CD14-positive monocyte (primary cell): ENCODE measurements around the gene TES. TPM values are rescaled to one million over a fixed set of nuclear protein-coding genes. Genes with fewer than 3 reads are reported as not detected.
"Not testable (repeated sequence)": the region's sequence is repeated elsewhere in the genome, so short reads cannot be mapped to it uniquely, and the experiment has no call there.

ENCODE experiments used
- DNase-seq, 3 donors: peaks; one replicate each; pipeline ENCODE4 v3.0.0-alpha.2; 2011 to 2022
- H2AFZ ChIP-seq: 2 replicates; pipeline ENCODE4 v1.6.0; 2012; ENCODE audit warnings: mild to moderate bottlenecking, low read depth, low read length, inconsistent platforms; ENCODE audit not compliant: insufficient read depth, poor library complexity, severe bottlenecking
- H3K27ac ChIP-seq, 2 donors: 1 replicate in 1 of 2; 2 replicates in 1 of 2; pipeline ENCODE4 v1.5.1; 2012 to 2013; ENCODE audit warnings: low read length in 2 of 2, control low read depth in 1 of 2, inconsistent platforms in 1 of 2, low read depth in 1 of 2, mild to moderate bottlenecking in 1 of 2
- H3K27me3 ChIP-seq, 2 donors: one replicate each; pipeline versions ENCODE4 v1.6.0 to v1.6.1; 2011 to 2013; ENCODE audit warnings: low read length in 2 of 2; ENCODE audit not compliant: control insufficient read depth in 2 of 2, insufficient read depth in 2 of 2
- H3K36me3 ChIP-seq, 2 donors: replicated peaks in 1 of 2; 1 replicate in 1 of 2; 2 replicates in 1 of 2; pipeline versions ENCODE4 v1.5.1 to v1.6.1; 2012 to 2013; ENCODE audit warnings: low read length in 2 of 2, control low read depth in 1 of 2, inconsistent platforms in 1 of 2, mild to moderate bottlenecking in 1 of 2; ENCODE audit not compliant: insufficient read depth in 2 of 2, control insufficient read depth in 1 of 2
- H3K4me1 ChIP-seq, 2 donors: 1 replicate in 1 of 2; 2 replicates in 1 of 2; pipeline versions ENCODE4 v1.5.1 to v1.6.1; 2012 to 2013; ENCODE audit warnings: low read length in 2 of 2, control low read depth in 1 of 2, inconsistent platforms in 1 of 2, mild to moderate bottlenecking in 1 of 2, moderate library complexity in 1 of 2; ENCODE audit not compliant: insufficient read depth in 2 of 2, control insufficient read depth in 1 of 2
- H3K4me2 ChIP-seq: replicated peaks from 2 replicates; pipeline ENCODE3; 2012; ENCODE audit warnings: low read length, moderate library complexity, mild to moderate bottlenecking; ENCODE audit not compliant: poor library complexity, severe bottlenecking; ENCODE audit errors: extremely low read depth
- H3K4me3 ChIP-seq, 3 experiments: fragments of 200-600 bp in 1 of 3; sonication (generic) in 1 of 3; replicated peaks in 1 of 3; 1 replicate in 2 of 3; 2 replicates in 1 of 3; pipeline ENCODE4 v1.5.1; 2011 to 2013; ENCODE audit warnings: low read length in 3 of 3, mild to moderate bottlenecking in 3 of 3, control low read depth in 2 of 3, low read depth in 2 of 3, inconsistent platforms in 1 of 3, moderate library complexity in 1 of 3
- H3K79me2 ChIP-seq: 2 replicates; pipeline ENCODE4 v1.6.0; 2012; ENCODE audit warnings: mild to moderate bottlenecking, control low read depth, inconsistent platforms, low read length, moderate library complexity; ENCODE audit not compliant: insufficient read depth
- H3K9ac ChIP-seq: 2 replicates; pipeline ENCODE4 v1.6.0; 2017; ENCODE audit warnings: low read length, mild to moderate bottlenecking; ENCODE audit not compliant: insufficient read depth, poor library complexity, severe bottlenecking
- H3K9me3 ChIP-seq, 2 donors: replicated peaks in 1 of 2; 1 replicate in 1 of 2; 2 replicates in 1 of 2; pipeline versions ENCODE4 v1.5.1 to v1.6.1; 2012 to 2013; ENCODE audit warnings: low read length in 2 of 2, control low read depth in 1 of 2; ENCODE audit not compliant: control insufficient read depth in 1 of 2, insufficient read depth in 1 of 2
- H4K20me1 ChIP-seq: 2 replicates; pipeline ENCODE4 v1.6.0; 2012; ENCODE audit warnings: mild to moderate bottlenecking, low read length, control low read depth, moderate library complexity; ENCODE audit not compliant: insufficient read depth
- H3K27ac Mint-ChIP-seq, 7 donors: one replicate each; pipeline ENCODE4 v1.8.0; 2020; ENCODE audit warnings: mild to moderate bottlenecking in 7 of 7, mixed read lengths in 7 of 7, moderate library complexity in 6 of 7, inconsistent platforms in 2 of 7
- H3K27me3 Mint-ChIP-seq, 3 donors: one replicate each; pipeline ENCODE4 v1.8.0; 2021 to 2022; ENCODE audit warnings: low read depth in 3 of 3, mild to moderate bottlenecking in 3 of 3, mixed read lengths in 3 of 3, moderate library complexity in 3 of 3, inconsistent platforms in 1 of 3
- H3K36me3 Mint-ChIP-seq, 2 donors: one replicate each; pipeline ENCODE4 v1.8.0; 2020; ENCODE audit warnings: mixed read lengths in 2 of 2, inconsistent platforms in 1 of 2, mild to moderate bottlenecking in 1 of 2
- H3K4me1 Mint-ChIP-seq: one replicate; pipeline ENCODE4 v1.8.0; 2020; ENCODE audit warnings: mild to moderate bottlenecking, mixed read lengths
- H3K4me3 Mint-ChIP-seq, 2 donors: one replicate each; pipeline ENCODE4 v1.8.0; 2020; ENCODE audit warnings: mild to moderate bottlenecking in 2 of 2, mixed read lengths in 2 of 2, moderate library complexity in 1 of 2
- H3K9me3 Mint-ChIP-seq, 7 donors: one replicate each; pipeline ENCODE4 v1.8.0; 2020 to 2022; ENCODE audit warnings: mixed read lengths in 7 of 7, mild to moderate bottlenecking in 6 of 7, moderate library complexity in 6 of 7, inconsistent platforms in 2 of 7
- WGBS: methylation state at CpG from one replicate; pipeline ENCODE4 v1.1.5; 2013; ENCODE audit warnings: missing lambda C conversion rate; ENCODE audit not compliant: insufficient coverage; 5-methylcytosine and 5-hydroxymethylcytosine counted together
- intact Hi-C, 2 donors: fragments of 100-400 bp; cut with micrococcal nuclease; formaldehyde crosslinking; loops; one replicate each; pipeline versions ENCODE4 v1.15.0 to v1.15.1; 2023
- polyA plus RNA-seq, 3 donors: library from polyadenylated mRNA; depleted of rRNA in 1 of 3; unstranded in 2 of 3; stranded (reverse) in 1 of 3; fragments of 300-500 nt in 2 of 3; fragments of >200 nt in 1 of 3; fragmentation: Illumina TruSeq in 2 of 3; gene quantifications; 1 replicate in 2 of 3; 2 replicates in 1 of 3; pipeline ENCODE4 v1.2.3, GENCODE V29; 2012 to 2021
- TF ChIP-seq, protein P1 (sequence below): fragments of 200-600 bp; IDR thresholded peaks from one replicate; pipeline ENCODE4 v1.8.0; 2022; ENCODE audit warnings: antibody characterized with exemption, mild to moderate bottlenecking

The TES gene
- polyA plus RNA-seq, 3 donors: 61.7 to 104 (median 89.0) TPM

DNA sequence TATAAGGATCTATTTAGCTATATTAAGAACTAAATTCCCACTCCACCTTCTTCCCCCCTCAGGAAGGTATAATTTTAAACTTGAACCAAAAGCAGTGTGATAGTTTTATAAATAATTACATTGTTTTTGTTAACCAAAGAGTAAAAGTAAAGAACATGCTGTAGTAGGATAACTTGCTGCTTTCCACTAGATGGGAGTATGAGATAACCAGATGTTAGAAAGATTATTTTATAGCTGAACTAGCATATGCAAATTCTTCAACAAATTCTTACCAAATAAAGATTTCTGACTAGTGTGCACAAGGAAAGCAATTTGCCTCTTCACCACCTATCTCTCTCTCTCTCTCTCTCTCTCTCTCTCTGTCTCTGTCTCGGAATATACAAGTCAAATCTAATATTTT is 31.8 kb downstream of the TES start:
- peaks cover 10% of the 10 kb centered on the region for H3K4me1 Mint-ChIP-seq

DNA sequence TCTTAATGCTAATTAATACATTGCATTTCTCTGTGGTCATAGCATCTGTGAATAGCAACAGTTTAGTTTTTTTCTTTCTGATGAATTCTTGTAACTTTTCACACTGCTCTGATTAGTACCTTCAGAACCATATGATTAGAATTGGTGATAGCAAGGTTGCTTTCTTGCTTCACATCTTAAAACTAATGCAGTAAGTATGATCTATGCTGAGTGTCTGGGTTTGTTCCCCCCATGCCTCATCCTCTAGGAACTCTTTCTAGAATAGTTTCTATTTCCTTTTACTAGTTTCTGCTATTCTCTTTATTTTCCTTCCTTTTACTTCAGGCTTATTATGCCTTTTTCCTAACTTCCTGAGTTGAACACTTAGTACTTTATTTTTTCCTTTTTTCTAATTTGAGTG is 32.4 kb downstream of the TES start:
- H3K27ac Mint-ChIP-seq: no peak overlapping the region

More for the DNA sequence above, 31.8 kb downstream of the TES start:
- peaks cover 29% of the 10 kb centered on the region for H3K79me2 ChIP-seq
- H3K27ac ChIP-seq: no peak overlapping the region
- TF ChIP-seq, protein P1, sequence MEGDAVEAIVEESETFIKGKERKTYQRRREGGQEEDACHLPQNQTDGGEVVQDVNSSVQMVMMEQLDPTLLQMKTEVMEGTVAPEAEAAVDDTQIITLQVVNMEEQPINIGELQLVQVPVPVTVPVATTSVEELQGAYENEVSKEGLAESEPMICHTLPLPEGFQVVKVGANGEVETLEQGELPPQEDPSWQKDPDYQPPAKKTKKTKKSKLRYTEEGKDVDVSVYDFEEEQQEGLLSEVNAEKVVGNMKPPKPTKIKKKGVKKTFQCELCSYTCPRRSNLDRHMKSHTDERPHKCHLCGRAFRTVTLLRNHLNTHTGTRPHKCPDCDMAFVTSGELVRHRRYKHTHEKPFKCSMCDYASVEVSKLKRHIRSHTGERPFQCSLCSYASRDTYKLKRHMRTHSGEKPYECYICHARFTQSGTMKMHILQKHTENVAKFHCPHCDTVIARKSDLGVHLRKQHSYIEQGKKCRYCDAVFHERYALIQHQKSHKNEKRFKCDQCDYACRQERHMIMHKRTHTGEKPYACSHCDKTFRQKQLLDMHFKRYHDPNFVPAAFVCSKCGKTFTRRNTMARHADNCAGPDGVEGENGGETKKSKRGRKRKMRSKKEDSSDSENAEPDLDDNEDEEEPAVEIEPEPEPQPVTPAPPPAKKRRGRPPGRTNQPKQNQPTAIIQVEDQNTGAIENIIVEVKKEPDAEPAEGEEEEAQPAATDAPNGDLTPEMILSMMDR: no peak
- DNase-seq: no peak
- peaks cover 99% of the 10 kb centered on the region for H4K20me1 ChIP-seq
- no peak overlapping the region for H3K4me3 ChIP-seq
- H3K9me3 Mint-ChIP-seq: peaks cover 4 to 12% (median 8%) of the 10 kb centered on the region in 7 donors
- no peak overlapping the region for H3K27ac Mint-ChIP-seq
- H3K27me3 ChIP-seq: no peaks in the 10 kb centered on the region
- no peaks in the 10 kb centered on the region for H3K27me3 Mint-ChIP-seq
- H3K4me2 ChIP-seq: no peak overlapping the region
- no peaks in the 10 kb centered on the region for H3K4me1 ChIP-seq
- H3K36me3 Mint-ChIP-seq: peaks cover 62 to 68% of the 10 kb centered on the region in 2 donors
- intact Hi-C loops: no loop called here
- peaks cover 0 to 7% of the 10 kb centered on the region in 2 donors for H3K9me3 ChIP-seq
- no CpG with 5 or more reads among the region's 1 CpG for WGBS
- no peak overlapping the region for H2AFZ ChIP-seq
- peaks cover 23 to 71% of the 10 kb centered on the region in 2 donors for H3K36me3 ChIP-seq
- no peak overlapping the region for H3K9ac ChIP-seq
- no peak overlapping the region for H3K4me3 Mint-ChIP-seq

DNA sequence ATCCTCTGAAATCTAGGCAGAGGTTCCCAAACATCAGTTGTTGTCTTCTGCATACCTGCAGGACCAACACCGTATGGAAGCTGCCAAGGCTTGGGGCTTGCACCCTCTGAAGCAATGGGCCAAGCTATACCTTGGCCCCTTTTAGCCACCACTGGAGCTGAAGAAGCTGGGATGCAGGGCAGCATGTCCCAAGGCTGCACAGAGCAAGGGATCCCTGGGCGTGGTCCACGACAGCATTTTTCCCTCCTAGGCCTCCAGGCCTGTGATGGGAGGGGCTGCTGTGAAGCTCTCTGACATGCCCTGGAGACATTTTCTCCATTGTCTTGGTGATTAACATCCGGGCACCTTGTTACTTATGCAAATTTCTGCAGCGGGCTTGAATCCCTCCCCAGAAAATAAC is 34.5 kb downstream of the TES start:
- intact Hi-C loops, H2AFZ ChIP-seq, H3K27ac ChIP-seq, H3K9me3 ChIP-seq, H3K27ac Mint-ChIP-seq, H3K27me3 ChIP-seq, H3K9ac ChIP-seq, H3K4me1 Mint-ChIP-seq, H3K4me3 Mint-ChIP-seq, H3K4me1 ChIP-seq, H3K27me3 Mint-ChIP-seq, H3K4me2 ChIP-seq, H3K4me3 ChIP-seq, DNase-seq: not testable (repeated sequence)
- 100% methylated on average over 5 of the region's 5 CpGs for WGBS
- peaks cover 18 to 76% of the 10 kb centered on the region in 2 donors for H3K36me3 ChIP-seq
- Mint-ChIP-seq H3K9me3 (peaks cover 4 to 12% (median 8%) of the 10 kb centered on the region in 7 donors), H3K36me3 (peaks cover 61 to 62% of the 10 kb centered on the region in 2 donors)
- H4K20me1 ChIP-seq: peaks cover 99% of the 10 kb centered on the region
- H3K79me2 ChIP-seq: peaks cover 13% of the 10 kb centered on the region

More for the DNA sequence above, 32.4 kb downstream of the TES start:
- H3K36me3 ChIP-seq: peaks cover 19 to 71% of the 10 kb centered on the region in 2 donors
- no peak overlapping the region for H3K27ac ChIP-seq
- H3K4me1 ChIP-seq: no peaks in the 10 kb centered on the region
- H3K9me3 ChIP-seq: peaks cover 0 to 7% of the 10 kb centered on the region in 2 donors
- no peaks in the 10 kb centered on the region for H3K27me3 Mint-ChIP-seq
- H3K9me3 Mint-ChIP-seq: peaks cover 4 to 12% (median 8%) of the 10 kb centered on the region in 7 donors
- H3K79me2 ChIP-seq: peaks cover 23% of the 10 kb centered on the region
- no peak overlapping the region for H3K4me3 Mint-ChIP-seq
- intact Hi-C loops: no loop called here
- H3K4me1 Mint-ChIP-seq: peaks cover 10% of the 10 kb centered on the region
- no peak for DNase-seq
- H3K4me3 ChIP-seq: no peak overlapping the region
- TF ChIP-seq, protein P1: no peak
- peaks cover 99% of the 10 kb centered on the region for H4K20me1 ChIP-seq
- H2AFZ ChIP-seq: no peak overlapping the region
- peaks cover 58 to 64% of the 10 kb centered on the region in 2 donors for H3K36me3 Mint-ChIP-seq
- H3K9ac ChIP-seq: no peak overlapping the region
- no peak overlapping the region for H3K4me2 ChIP-seq
- H3K27me3 ChIP-seq: no peaks in the 10 kb centered on the region
